ENCODE results near the gene SCN10A. TPM values are rescaled to one million over a fixed set of nuclear protein-coding genes. Genes with fewer than 3 reads are reported as not detected.

The SCN10A gene
- total RNA-seq, 1 donor from 2014 or later, result not detected

DNA sequence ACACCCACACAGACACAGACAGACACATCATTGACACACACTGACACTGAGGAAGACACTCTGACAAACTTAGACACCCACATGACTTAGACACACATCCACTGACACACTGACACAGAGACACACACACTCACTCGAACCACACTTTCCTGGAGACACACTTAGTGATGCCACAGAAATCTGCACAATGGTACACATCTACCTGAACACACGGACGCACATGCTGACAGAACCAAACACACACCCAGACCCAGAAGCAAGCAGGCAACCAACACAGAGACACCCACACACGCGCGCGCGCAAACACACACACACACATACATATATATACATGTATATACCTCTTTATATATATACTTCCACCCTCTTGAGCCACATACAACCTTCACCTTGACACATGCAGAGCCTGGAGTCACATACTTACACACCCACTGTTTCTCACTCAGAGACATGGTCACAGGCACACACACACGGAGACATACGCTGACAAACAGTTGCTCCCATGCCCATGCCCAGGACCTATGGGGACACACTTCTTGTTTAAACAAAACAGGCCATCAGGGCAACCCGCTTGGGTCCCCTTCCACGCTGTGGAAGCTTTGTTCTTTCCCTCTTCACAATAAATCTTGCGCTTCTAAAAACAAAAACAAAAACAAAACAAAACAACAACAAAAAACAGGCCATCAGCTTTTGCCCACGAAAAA, 165.6 kb downstream of the SCN10A start:
- Mint-ChIP-seq H3K27ac (no peak overlapping the region), H3K4me1 (peaks cover 7% of the 10 kb centered on the region), H3K36me3 (ENCODE audit: low read depth) (no peaks in the 10 kb centered on the region), H3K9me3 (no peaks in the 10 kb centered on the region), H3K27me3 (peaks cover 13% of the 10 kb centered on the region), H3K4me3 (no peak overlapping the region)
- TF ChIP-seq CTCF (IDR thresholded peaks at IDR 0.05), result no peak
- intact Hi-C loops (cut with micrococcal nuclease), result no loop called here
- no peak for DNase-seq
- ATAC-seq (ENCODE audit: low read depth), result no peak
- ChIA-PET POLR2A (no interaction called here), CTCF (interaction anchor here (1.2 to 1.4 kb wide), 3 partner anchors 8 to 130 kb away, joined by 4 to 5 read pairs (median 5); no protein-coding TSS in a partner anchor)

GRCh38 chr3:38649500-38650247, 166.3 kb downstream of the SCN10A start, which contains the start of gene SCN5A:
SCN5A (minus strand) TSS chr3:38649687; CDS start chr3:38633307, 16,380 bp downstream.
- DNase-seq, result no peak
- Mint-ChIP-seq H3K4me3 (peak within 1 kb of the TSS; percentile 65), H3K4me1 (peaks cover 7% of the 10 kb centered on the region), H3K36me3 (ENCODE audit: low read depth) (no peaks in the 10 kb centered on the region), H3K27me3 (peaks cover 12% of the 10 kb centered on the region), H3K9me3 (no peaks in the 10 kb centered on the region), H3K27ac (no peak within 1 kb of the TSS)
- CTCF ChIA-PET, result no interaction called here
- no peak for TF ChIP-seq CTCF (IDR thresholded peaks at IDR 0.05)
- POLR2A ChIA-PET, result no interaction called here
- intact Hi-C loops (cut with micrococcal nuclease), result no loop called here
- peak; percentile 76 for ATAC-seq (ENCODE audit: low read depth)

DNA sequence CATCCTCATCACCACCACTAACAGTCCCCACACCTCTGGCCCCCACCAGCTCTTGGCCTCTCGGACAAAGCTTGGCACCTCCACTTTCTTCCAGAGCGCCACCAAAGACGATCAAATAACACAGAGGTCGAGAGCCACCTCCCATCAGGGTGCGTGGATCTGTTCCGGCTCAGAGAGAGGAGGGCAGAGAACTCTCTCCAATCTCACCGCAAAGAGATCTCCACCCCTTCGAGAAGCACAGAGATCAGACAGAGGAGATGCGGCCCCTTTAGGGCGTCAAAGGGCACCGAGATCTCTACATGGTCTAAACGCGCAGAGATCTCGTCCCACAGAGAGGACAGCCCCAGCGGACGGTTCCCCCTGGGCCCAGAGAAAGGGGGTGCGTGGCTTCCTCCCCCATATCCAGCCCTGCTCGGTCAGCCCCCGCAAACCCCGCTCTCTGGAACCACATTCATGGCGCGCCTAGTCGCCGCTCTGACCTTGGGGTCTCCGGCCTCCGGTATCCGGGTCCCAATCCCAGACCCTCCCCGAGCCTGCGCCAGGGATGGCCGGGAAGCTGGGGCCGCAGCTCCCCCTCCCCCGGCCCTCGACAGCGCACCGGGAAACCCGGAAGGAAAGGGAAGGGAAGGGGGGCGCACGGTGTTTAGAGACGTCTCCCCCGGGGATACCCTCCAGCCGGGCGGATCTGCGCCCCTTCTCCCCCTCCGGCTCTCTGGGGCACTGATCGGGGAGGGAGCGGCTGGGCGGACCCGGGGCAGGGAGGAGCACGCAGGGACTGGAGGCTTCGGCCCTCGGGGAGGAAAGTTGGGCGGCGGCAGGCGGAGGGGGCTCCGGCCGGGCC, 167.1 kb downstream of the SCN10A start:
- no peak for TF ChIP-seq CTCF (IDR thresholded peaks at IDR 0.05)
- CTCF ChIA-PET, result no interaction called here
- peaks cover 12% of the 10 kb centered on the region for H3K27me3 Mint-ChIP-seq
- H3K4me1 Mint-ChIP-seq, result peaks cover 7% of the 10 kb centered on the region
- no peak overlapping the region for H3K27ac Mint-ChIP-seq
- H3K36me3 Mint-ChIP-seq (ENCODE audit: low read depth), result no peaks in the 10 kb centered on the region
- no peak for DNase-seq
- intact Hi-C loops (cut with micrococcal nuclease), result no loop called here
- H3K4me3 Mint-ChIP-seq, result peak overlapping the region; percentile 65
- POLR2A ChIA-PET, result no interaction called here
- ATAC-seq (ENCODE audit: low read depth), result no peak
- no peaks in the 10 kb centered on the region for H3K9me3 Mint-ChIP-seq

DNA sequence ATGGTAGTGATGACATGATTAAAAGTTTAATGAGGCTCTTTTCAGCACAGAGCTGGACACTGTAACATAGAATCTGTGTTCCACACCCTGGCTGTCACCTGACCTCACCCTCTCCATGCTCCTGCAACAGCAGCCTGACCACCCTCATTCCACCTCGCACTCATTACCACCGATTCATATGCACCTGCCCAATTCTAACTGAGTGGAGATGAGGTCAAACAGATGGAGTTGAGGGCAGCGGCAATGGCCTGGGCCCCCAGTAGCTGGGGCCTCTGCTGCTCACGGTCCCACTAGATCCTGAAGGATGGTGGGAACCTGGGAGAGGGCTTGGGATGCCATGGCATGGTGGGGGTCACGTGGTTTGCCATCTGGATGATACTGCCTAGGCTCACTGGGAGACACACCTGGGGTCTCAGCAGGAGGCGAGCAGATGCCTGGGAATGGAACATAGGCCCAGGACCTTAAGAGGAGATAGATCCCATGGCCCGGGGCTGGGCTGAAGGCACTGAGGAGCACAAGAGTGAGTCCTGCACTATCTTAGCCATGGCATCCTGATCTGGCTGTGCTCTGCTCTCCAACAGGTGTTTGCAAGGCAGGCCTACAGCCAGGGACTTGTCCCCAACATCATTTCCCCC, 167.9 kb downstream of the SCN10A start:
- H3K4me1 Mint-ChIP-seq, result peaks cover 7% of the 10 kb centered on the region
- ATAC-seq (ENCODE audit: low read depth) (no peak), DNase-seq (no peak)
- ChIA-PET CTCF (no interaction called here), POLR2A (no interaction called here)
- intact Hi-C loops (cut with micrococcal nuclease), result no loop called here
- no peak for TF ChIP-seq CTCF (IDR thresholded peaks at IDR 0.05)
- no peak overlapping the region for H3K4me3 Mint-ChIP-seq
- H3K27ac Mint-ChIP-seq, result no peak overlapping the region
- no peaks in the 10 kb centered on the region for H3K36me3 Mint-ChIP-seq (ENCODE audit: low read depth)
- no peaks in the 10 kb centered on the region for H3K9me3 Mint-ChIP-seq
- peaks cover 8% of the 10 kb centered on the region for H3K27me3 Mint-ChIP-seq
